ENCODE measurements around the gene AGO3. TPM values are rescaled to one million over a fixed set of nuclear protein-coding genes. Genes with fewer than 3 reads are reported as not detected.

The AGO3 gene
- total RNA-seq, 1 experiment from 2014 or later: 8.1 TPM

GRCh38 chr1:36083635-36084496, 153.0 kb downstream of the AGO3 start, which contains the start of gene TEKT2:
Gene TEKT2, plus strand, starts transcription at chr1:36084094. Its CDS starts 828 bp downstream, at chr1:36084922.
- no peak for DNase-seq (ENCODE audit: low spot score)

- no peak for DNase-seq (ENCODE audit: low spot score)
These were observed 153.7 kb downstream of the AGO3 start for GRCh38 chr1:36084497-36085115.

GRCh38 chr1:36085126-36085525, 154.2 kb downstream of the AGO3 start:
- no peak for DNase-seq (ENCODE audit: low spot score)

GRCh38 chr1:36085686-36086526, 155.0 kb downstream of the AGO3 start:
- no peak for DNase-seq (ENCODE audit: low spot score)

- no peak for DNase-seq (ENCODE audit: low spot score)
These were observed 155.8 kb downstream of the AGO3 start for GRCh38 chr1:36086529-36087232.

- DNase-seq (ENCODE audit: low spot score): no peak
These were observed 156.6 kb downstream of the AGO3 start for GRCh38 chr1:36087233-36088123.

GRCh38 chr1:36088265-36088576, 157.3 kb downstream of the AGO3 start:
- no peak for DNase-seq (ENCODE audit: low spot score)

GRCh38 chr1:36088577-36089392, 157.9 kb downstream of the AGO3 start, which contains the start of gene ADPRS:
Gene ADPRS, plus strand, starts transcription at chr1:36088892. Its CDS starts 13 bp downstream, at chr1:36088905.
- peak; percentile 83 for DNase-seq (ENCODE audit: low spot score)

GRCh38 chr1:36089393-36090121, 158.7 kb downstream of the AGO3 start:
- no peak for DNase-seq (ENCODE audit: low spot score)

GRCh38 chr1:36091141-36091540, 160.2 kb downstream of the AGO3 start:
- DNase-seq (ENCODE audit: low spot score): no peak

GRCh38 chr1:36091698-36092097, 160.8 kb downstream of the AGO3 start:
- no peak for DNase-seq (ENCODE audit: low spot score)

GRCh38 chr1:36092166-36092797, 161.4 kb downstream of the AGO3 start:
- DNase-seq (ENCODE audit: low spot score): no peak

- DNase-seq (ENCODE audit: low spot score): no peak
These were observed 161.9 kb downstream of the AGO3 start for GRCh38 chr1:36092798-36093185.

- DNase-seq (ENCODE audit: low spot score): no peak
These were observed 162.3 kb downstream of the AGO3 start for GRCh38 chr1:36093226-36093625.

- no peak for DNase-seq (ENCODE audit: low spot score)
These were observed 163.0 kb downstream of the AGO3 start for GRCh38 chr1:36093929-36094328.

GRCh38 chr1:36094621-36095061, 163.7 kb downstream of the AGO3 start:
- no peak for DNase-seq (ENCODE audit: low spot score)

- DNase-seq (ENCODE audit: low spot score): no peak
These were observed 165.0 kb downstream of the AGO3 start for GRCh38 chr1:36095760-36096405.
